Measurements from ENCODE around the gene PLEKHS1. TPM values are rescaled to one million over a fixed set of nuclear protein-coding genes. Genes with fewer than 3 reads are reported as not detected.
"Not testable (repeated sequence)": the region's sequence is repeated elsewhere in the genome, so short reads cannot be mapped to it uniquely, and the experiment has no call there.

PLEKHS1 gene
- total RNA-seq, 3 donors from 2014 or later = 5.3 to 19.3 (median 6.5) TPM

- Histone ChIP-seq H3K9me3 (no peaks in the 10 kb centered on the region), H3K4me3 (no peak overlapping the region), H3K36me3 (ENCODE audit: low read depth) (no peaks in the 10 kb centered on the region), H3K4me1 (ENCODE audit: low read depth) (peaks cover 6% of the 10 kb centered on the region)
- DNase-seq = no peak
- peak; percentile 82 for ATAC-seq
- TF ChIP-seq, protein P1, sequence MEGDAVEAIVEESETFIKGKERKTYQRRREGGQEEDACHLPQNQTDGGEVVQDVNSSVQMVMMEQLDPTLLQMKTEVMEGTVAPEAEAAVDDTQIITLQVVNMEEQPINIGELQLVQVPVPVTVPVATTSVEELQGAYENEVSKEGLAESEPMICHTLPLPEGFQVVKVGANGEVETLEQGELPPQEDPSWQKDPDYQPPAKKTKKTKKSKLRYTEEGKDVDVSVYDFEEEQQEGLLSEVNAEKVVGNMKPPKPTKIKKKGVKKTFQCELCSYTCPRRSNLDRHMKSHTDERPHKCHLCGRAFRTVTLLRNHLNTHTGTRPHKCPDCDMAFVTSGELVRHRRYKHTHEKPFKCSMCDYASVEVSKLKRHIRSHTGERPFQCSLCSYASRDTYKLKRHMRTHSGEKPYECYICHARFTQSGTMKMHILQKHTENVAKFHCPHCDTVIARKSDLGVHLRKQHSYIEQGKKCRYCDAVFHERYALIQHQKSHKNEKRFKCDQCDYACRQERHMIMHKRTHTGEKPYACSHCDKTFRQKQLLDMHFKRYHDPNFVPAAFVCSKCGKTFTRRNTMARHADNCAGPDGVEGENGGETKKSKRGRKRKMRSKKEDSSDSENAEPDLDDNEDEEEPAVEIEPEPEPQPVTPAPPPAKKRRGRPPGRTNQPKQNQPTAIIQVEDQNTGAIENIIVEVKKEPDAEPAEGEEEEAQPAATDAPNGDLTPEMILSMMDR (IDR thresholded peaks at IDR 0.05) = no peak
- intact Hi-C loops (cut with DNase I, micrococcal nuclease) = no loop called here
Measured at GRCh38 chr10:113764582-113764981, 13.1 kb downstream of the PLEKHS1 start.

- TF ChIP-seq, protein P1 (IDR thresholded peaks at IDR 0.05) = no peak
- H3K9me3 ChIP-seq = no peaks in the 10 kb centered on the region
- H3K36me3 ChIP-seq (ENCODE audit: low read depth) = no peaks in the 10 kb centered on the region
- ATAC-seq (peak; percentile 78), DNase-seq (no peak)
- intact Hi-C loops (cut with DNase I, micrococcal nuclease) = no loop called here
- no peak overlapping the region for H3K4me3 ChIP-seq
- peaks cover 6% of the 10 kb centered on the region for H3K4me1 ChIP-seq (ENCODE audit: low read depth)
Measured at GRCh38 chr10:113765910-113766309, 14.4 kb downstream of the PLEKHS1 start.

- no peaks in the 10 kb centered on the region for H3K36me3 ChIP-seq (ENCODE audit: low read depth)
- ATAC-seq (peak; percentile 49), DNase-seq (no peak)
- H3K9me3 ChIP-seq = no peaks in the 10 kb centered on the region
- peaks cover 6% of the 10 kb centered on the region for H3K4me1 ChIP-seq (ENCODE audit: low read depth)
- intact Hi-C loops (cut with DNase I, micrococcal nuclease) = no loop called here
- no peak overlapping the region for H3K4me3 ChIP-seq
- TF ChIP-seq, protein P1 (IDR thresholded peaks at IDR 0.05) = no peak
Measured at GRCh38 chr10:113767222-113767621, 15.7 kb downstream of the PLEKHS1 start.

DNA sequence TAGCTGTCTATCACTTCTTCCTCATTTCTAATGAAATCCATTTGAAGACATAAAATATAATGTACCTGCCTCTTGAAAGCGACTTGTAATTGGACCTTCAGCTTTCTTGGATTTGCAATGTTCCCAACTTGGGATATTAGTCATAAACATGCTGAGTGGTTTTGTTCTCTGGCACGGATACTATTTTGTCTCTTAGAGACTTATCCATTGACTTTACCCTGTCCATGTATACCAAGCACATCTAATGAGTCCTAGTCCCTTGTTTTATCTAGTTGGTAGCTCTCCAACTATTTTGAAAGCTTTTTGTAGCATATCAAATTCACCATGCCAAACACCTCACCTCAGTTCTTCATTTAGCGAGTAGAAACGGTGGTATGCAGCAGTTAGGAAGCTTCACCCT lies 18.9 kb downstream of the PLEKHS1 start:
- Histone ChIP-seq H3K9me3 (no peaks in the 10 kb centered on the region), H3K4me3 (no peak overlapping the region), H3K4me1 (ENCODE audit: low read depth) (peaks cover 5% of the 10 kb centered on the region), H3K36me3 (ENCODE audit: low read depth) (no peaks in the 10 kb centered on the region)
- intact Hi-C loops (cut with DNase I, micrococcal nuclease) = no loop called here
- TF ChIP-seq, protein P1 (IDR thresholded peaks at IDR 0.05) = no peak
- no peak for ATAC-seq
- no peak for DNase-seq

GRCh38 chr10:113771131-113771530 lies 19.6 kb downstream of the PLEKHS1 start:
- ATAC-seq; H3K9me3 ChIP-seq; intact Hi-C loops (cut with DNase I, micrococcal nuclease); H3K4me1 ChIP-seq (ENCODE audit: low read depth); H3K36me3 ChIP-seq (ENCODE audit: low read depth); DNase-seq; H3K4me3 ChIP-seq: not testable (repeated sequence)

- no peaks in the 10 kb centered on the region for H3K9me3 ChIP-seq
- no peaks in the 10 kb centered on the region for H3K36me3 ChIP-seq (ENCODE audit: low read depth)
- DNase-seq (no peak), ATAC-seq (no peak)
- TF ChIP-seq, protein P1 (IDR thresholded peaks at IDR 0.05) = no peak
- H3K4me3 ChIP-seq = no peak overlapping the region
- H3K4me1 ChIP-seq (ENCODE audit: low read depth) = no peaks in the 10 kb centered on the region
- intact Hi-C loops (cut with DNase I, micrococcal nuclease) = no loop called here
Measured at GRCh38 chr10:113775686-113776294, 24.3 kb downstream of the PLEKHS1 start.
